Chondrocyte (in vitro differentiated cells): Measurements from ENCODE around the gene FASTKD1. TPM values are rescaled to one million over a fixed set of nuclear protein-coding genes. Genes with fewer than 3 reads are reported as not detected.
"Not testable (repeated sequence)": the region's sequence is repeated elsewhere in the genome, so short reads cannot be mapped to it uniquely, and the experiment has no call there.

Experiments used
- DNase-seq: peaks from one replicate; pipeline ENCODE4 v3.0.0; 2021; ENCODE audit warnings: mixed read lengths, low spot score
- H3K27ac Mint-ChIP-seq: one replicate; pipeline ENCODE4 v1.8.0; 2021; ENCODE audit warnings: mild to moderate bottlenecking, moderate library complexity, mixed read lengths; ENCODE audit not compliant: unreplicated experiment
- H3K27me3 Mint-ChIP-seq: 2 replicates; pipeline ENCODE4 v1.8.0; 2021; ENCODE audit warnings: low read depth, mixed read lengths
- H3K36me3 Mint-ChIP-seq: 2 replicates; pipeline ENCODE4 v1.8.0; 2021; ENCODE audit warnings: low read depth, mixed read lengths
- H3K4me1 Mint-ChIP-seq: 2 replicates; pipeline ENCODE4 v1.8.0; 2021; ENCODE audit warnings: low read depth, mild to moderate bottlenecking, mixed read lengths
- H3K4me3 Mint-ChIP-seq: one replicate; pipeline ENCODE4 v1.8.0; 2021; ENCODE audit warnings: mild to moderate bottlenecking, moderate library complexity, mixed read lengths; ENCODE audit not compliant: unreplicated experiment
- H3K9me3 Mint-ChIP-seq: 2 replicates; pipeline ENCODE4 v1.8.0; 2021; ENCODE audit warnings: low read depth, mixed read lengths
- total RNA-seq: library from RNA; stranded (reverse); gene quantifications from 3 replicates; pipeline ENCODE4 v1.2.1, GENCODE V29; 2021
- TF ChIP-seq, protein P1 (sequence below): fragments of 200-600 bp; sonication (generic); IDR thresholded peaks from 2 replicates; pipeline ENCODE4 v1.5.0; 2021; ENCODE audit warnings: antibody characterized with exemption, mild to moderate bottlenecking, moderate library complexity

FASTKD1 gene
- total RNA-seq, 1 donor from 2014 or later: 19.0 TPM

DNA sequence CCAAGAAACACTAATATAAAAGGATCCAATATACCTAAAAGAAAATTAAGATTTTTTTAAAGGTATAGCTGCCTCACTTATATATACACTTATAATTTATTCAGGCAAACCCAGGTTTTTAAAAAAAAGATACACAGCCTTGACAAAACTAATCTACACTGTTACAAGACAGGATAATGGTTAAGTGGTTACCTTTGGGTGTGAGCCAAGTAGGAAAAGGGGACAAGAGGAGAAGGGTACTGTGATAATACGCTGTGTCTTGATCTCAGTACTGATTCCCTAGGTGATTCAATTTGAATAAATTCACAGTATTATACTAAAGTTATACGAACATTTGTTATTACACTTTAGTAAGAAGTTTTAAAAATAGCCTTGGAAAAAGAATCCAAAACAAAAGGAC is 33.5 kb downstream of the FASTKD1 start:
- DNase-seq: no peak
- no peaks in the 10 kb centered on the region for H3K4me1 Mint-ChIP-seq
- TF ChIP-seq, protein P1, sequence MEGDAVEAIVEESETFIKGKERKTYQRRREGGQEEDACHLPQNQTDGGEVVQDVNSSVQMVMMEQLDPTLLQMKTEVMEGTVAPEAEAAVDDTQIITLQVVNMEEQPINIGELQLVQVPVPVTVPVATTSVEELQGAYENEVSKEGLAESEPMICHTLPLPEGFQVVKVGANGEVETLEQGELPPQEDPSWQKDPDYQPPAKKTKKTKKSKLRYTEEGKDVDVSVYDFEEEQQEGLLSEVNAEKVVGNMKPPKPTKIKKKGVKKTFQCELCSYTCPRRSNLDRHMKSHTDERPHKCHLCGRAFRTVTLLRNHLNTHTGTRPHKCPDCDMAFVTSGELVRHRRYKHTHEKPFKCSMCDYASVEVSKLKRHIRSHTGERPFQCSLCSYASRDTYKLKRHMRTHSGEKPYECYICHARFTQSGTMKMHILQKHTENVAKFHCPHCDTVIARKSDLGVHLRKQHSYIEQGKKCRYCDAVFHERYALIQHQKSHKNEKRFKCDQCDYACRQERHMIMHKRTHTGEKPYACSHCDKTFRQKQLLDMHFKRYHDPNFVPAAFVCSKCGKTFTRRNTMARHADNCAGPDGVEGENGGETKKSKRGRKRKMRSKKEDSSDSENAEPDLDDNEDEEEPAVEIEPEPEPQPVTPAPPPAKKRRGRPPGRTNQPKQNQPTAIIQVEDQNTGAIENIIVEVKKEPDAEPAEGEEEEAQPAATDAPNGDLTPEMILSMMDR: no peak
- no peak overlapping the region for H3K4me3 Mint-ChIP-seq
- H3K27me3 Mint-ChIP-seq: no peaks in the 10 kb centered on the region
- H3K36me3 Mint-ChIP-seq: peaks cover 13% of the 10 kb centered on the region
- no peak overlapping the region for H3K27ac Mint-ChIP-seq
- H3K9me3 Mint-ChIP-seq: no peaks in the 10 kb centered on the region

DNA sequence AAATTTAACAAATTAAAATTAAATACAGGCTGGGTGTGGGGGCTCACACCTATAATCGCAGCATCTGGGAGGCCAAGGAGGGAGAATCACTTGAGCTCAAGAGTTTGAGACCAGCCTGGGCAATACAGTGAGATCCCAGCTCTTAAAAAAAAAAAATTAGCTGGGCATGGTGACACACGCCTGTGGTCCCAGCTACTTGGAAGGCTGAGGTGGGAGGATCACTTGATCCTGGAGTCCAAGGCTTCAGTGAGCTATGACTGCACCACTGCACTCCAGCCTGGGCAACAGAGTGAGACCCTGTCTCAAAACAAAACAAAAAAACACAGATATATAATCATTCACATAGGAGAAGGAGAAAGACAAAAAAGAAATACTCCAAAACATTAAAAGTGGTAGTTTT is 34.2 kb downstream of the FASTKD1 start:
- DNase-seq, H3K4me1 Mint-ChIP-seq, H3K4me3 Mint-ChIP-seq, H3K27ac Mint-ChIP-seq, H3K27me3 Mint-ChIP-seq, H3K9me3 Mint-ChIP-seq: not testable (repeated sequence)
- H3K36me3 Mint-ChIP-seq: peaks cover 12% of the 10 kb centered on the region

DNA sequence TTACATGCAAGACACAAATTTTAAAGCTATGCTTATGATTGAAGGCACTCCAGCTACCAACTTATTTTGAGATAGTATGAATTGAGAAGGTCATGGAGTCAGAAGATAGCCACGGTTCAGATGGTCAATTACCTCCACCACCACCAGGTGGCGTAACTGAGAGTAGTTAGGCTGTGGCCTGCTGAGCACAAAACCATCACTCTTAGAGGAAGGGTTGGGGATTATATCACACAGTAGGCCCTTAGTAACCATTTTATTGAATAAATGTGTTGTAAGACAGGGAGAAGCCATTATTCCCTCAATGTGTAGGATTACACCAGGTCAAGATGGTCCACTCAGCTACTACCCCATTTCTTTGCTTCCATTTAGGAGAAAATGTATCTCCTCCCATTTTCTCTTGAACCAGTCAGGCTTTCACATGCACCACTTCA is 45.4 kb downstream of the FASTKD1 start:
- TF ChIP-seq, protein P1: peak; percentile 91
- Mint-ChIP-seq H3K36me3 (peaks cover 17% of the 10 kb centered on the region), H3K4me1 (no peaks in the 10 kb centered on the region), H3K4me3 (no peak overlapping the region), H3K27ac (no peak overlapping the region), H3K9me3 (no peaks in the 10 kb centered on the region), H3K27me3 (no peaks in the 10 kb centered on the region)
- no peak for DNase-seq

DNA sequence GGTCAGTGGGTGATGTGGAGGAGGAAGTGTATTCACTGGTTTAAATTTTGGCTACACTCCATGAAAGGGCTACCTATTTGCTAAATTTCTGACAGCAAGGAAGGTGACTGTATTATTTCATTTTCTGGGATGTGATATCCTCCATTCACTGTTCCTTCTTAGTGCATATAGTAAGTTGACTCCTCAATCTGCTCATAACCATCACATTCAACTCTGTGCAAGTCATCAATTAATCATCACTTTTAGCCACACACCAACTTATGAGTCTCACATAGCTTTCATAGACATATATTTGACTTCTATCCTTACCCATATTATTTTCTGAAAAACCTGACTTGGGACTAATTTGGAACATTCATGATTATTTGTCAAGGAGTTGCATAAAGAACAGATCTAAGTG is 47.2 kb downstream of the FASTKD1 start:
- Mint-ChIP-seq H3K4me1 (no peaks in the 10 kb centered on the region), H3K9me3 (no peaks in the 10 kb centered on the region), H3K27me3 (no peaks in the 10 kb centered on the region), H3K27ac (no peak overlapping the region), H3K36me3 (peaks cover 18% of the 10 kb centered on the region), H3K4me3 (no peak overlapping the region)
- TF ChIP-seq, protein P1: no peak
- no peak for DNase-seq

DNA sequence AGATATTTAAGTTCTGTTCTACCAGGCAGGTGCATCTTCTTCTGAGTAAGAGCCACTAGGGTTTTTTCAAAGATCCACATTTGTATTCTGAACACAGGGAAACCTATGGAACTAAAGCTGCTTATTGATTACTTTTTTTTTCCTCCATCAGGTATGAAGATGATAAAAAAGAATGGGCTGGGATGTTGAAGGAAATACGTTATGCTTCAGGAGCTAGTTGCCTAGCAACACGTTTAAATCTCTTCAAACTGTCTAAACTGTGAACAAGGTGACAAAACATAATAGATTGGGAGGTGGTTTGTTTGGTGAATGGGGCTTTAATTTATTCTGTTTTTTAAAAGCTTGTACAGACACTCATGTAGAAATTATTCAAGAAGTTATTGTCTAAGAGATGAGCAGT is 48.2 kb downstream of the FASTKD1 start:
- no peaks in the 10 kb centered on the region for H3K27me3 Mint-ChIP-seq
- peaks cover 18% of the 10 kb centered on the region for H3K36me3 Mint-ChIP-seq
- H3K4me1 Mint-ChIP-seq: no peaks in the 10 kb centered on the region
- TF ChIP-seq, protein P1: no peak
- H3K4me3 Mint-ChIP-seq: no peak overlapping the region
- no peaks in the 10 kb centered on the region for H3K9me3 Mint-ChIP-seq
- DNase-seq: no peak
- no peak overlapping the region for H3K27ac Mint-ChIP-seq

DNA sequence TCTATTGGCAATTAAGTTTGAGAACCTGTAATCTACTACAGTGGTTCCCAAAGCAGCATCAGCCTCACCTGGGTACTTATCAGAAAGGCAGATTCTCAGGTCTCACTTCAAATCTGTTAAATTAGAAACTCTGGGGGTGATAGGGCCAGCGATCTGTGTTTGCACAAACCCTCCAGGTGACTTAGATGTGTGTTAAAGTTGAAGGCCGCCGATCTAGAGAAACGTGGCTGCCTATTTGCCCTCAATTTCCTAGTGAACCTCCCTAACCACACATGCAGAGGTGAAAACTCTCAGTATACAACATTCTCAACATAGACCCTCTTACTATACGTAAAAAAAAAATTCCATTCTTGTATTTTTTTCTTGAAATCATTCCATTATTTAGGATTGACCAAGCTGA is 50.0 kb downstream of the FASTKD1 start:
- H3K36me3 Mint-ChIP-seq: peaks cover 8% of the 10 kb centered on the region
- no peak overlapping the region for H3K27ac Mint-ChIP-seq
- DNase-seq: no peak
- H3K9me3 Mint-ChIP-seq: no peaks in the 10 kb centered on the region
- no peak overlapping the region for H3K4me3 Mint-ChIP-seq
- TF ChIP-seq, protein P1: no peak
- H3K4me1 Mint-ChIP-seq: no peaks in the 10 kb centered on the region
- H3K27me3 Mint-ChIP-seq: no peaks in the 10 kb centered on the region
